Urinary bladder (tissue), 4 donors: ENCODE measurements around the gene PHF12. TPM values are rescaled to one million over a fixed set of nuclear protein-coding genes. Genes with fewer than 3 reads are reported as not detected.

Source experiments
- DNase-seq: peaks from one replicate; pipeline ENCODE4 v3.0.0-alpha.2; 2015; ENCODE audit errors: extremely low spot score
- H3K27ac ChIP-seq: one replicate; pipeline ENCODE4 v1.5.1; 2013; ENCODE audit warnings: low read depth, mild to moderate bottlenecking, moderate library complexity
- H3K36me3 ChIP-seq: one replicate; pipeline ENCODE4 v1.6.1; 2013; ENCODE audit warnings: mild to moderate bottlenecking, moderate library complexity; ENCODE audit not compliant: insufficient read depth
- H3K4me1 ChIP-seq: one replicate; pipeline ENCODE4 v1.6.1; 2013; ENCODE audit warnings: mild to moderate bottlenecking, moderate library complexity; ENCODE audit not compliant: insufficient read depth
- H3K4me3 ChIP-seq: one replicate; pipeline ENCODE4 v1.5.1; 2013; ENCODE audit warnings: low read depth, low read length
- WGBS: extraction: QIAGEN DNeasy Blood & Tissue Kit; methylation state at CpG from one replicate; pipeline ENCODE4 v1.1.7; 2013; 5-methylcytosine and 5-hydroxymethylcytosine counted together
- polyA plus RNA-seq: library from polyadenylated mRNA; stranded (reverse); fragments of 200-250 nt; gene quantifications from one replicate; pipeline ENCODE4 v1.2.3, GENCODE V29; 2013
- total RNA-seq: library from RNA; depleted of rRNA; stranded (reverse); fragments of >200 nt; gene quantifications from one replicate; pipeline ENCODE4 v1.2.3, GENCODE V29; 2014
- donor health status: healthy with polysubstance abuse.
- donor health status: healthy.

PHF12 gene
- total and polyA plus RNA-seq, 2 donors: 21.1 to 30.8 TPM

DNA sequence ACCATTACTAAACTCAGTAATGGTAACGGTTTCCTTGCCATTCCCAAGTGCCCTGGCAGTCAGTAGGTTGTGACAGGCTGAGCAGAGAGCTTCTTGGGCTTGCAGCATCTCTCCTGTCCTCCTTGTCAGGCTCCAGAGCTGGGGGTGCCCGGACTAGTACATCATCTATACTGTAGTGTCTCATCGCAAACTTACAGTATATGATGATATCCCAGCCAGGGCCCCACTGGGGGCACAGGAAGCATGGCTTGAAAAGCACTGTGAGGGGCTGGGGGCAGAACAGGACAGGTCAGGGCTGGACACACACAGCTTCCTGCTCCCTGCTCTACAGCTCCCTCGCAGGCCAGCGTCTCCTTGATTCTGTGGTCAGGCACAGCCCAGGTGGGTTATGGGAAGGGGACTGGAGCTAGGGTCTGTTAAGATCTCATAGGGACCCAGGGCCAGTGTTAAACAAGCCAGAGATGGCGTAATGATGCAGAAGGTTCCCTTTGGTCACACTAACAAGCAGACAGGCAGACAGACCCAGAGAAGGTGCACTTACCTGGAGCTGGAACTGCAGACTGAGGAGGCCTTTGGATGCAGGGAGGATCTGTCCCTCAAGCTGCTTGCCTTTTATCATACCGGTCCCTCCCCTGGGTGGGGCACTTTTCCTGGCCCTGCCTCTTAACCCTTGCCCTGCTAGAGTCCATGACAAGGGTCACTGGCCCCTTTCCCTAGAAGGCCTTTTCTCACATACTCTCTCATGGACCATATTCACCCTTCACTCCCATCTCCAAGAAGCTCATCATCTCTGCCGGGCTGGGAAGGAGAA, 89.7 kb downstream of the PHF12 start:
- DNase-seq: no peak
- H3K4me3 ChIP-seq: no peak overlapping the region
- no peak overlapping the region for H3K27ac ChIP-seq
- no peaks in the 10 kb centered on the region for H3K4me1 ChIP-seq
- peaks cover 4% of the 10 kb centered on the region for H3K36me3 ChIP-seq
- WGBS: 65% methylated on average over 8 of the region's 8 CpGs

DNA sequence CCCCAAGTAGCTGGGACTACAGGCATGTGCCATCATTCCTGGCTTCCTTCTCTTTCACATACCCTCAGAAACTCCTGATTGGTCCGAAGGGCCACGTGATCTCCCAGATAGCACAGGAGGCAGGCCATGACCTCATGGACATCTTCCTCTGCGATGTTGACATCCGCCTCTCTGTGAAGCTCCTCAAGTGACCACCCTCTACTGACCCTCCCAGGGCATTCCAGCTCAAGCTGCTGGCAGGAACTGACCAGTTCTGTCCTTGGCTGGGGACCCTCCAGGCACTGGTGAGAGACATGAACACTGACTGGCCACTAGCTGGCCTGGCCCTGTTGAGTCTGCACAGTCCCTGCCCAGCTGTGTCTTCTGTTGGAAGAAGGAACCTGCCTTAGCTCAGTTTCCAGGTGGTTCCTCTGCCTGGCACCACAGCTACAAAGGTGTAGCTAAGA, 90.9 kb downstream of the PHF12 start:
- DNase-seq: no peak
- H3K36me3 ChIP-seq: peaks cover 4% of the 10 kb centered on the region
- 92% methylated on average over 4 of the region's 4 CpGs for WGBS
- no peaks in the 10 kb centered on the region for H3K4me1 ChIP-seq
- no peak overlapping the region for H3K27ac ChIP-seq
- no peak overlapping the region for H3K4me3 ChIP-seq

DNA sequence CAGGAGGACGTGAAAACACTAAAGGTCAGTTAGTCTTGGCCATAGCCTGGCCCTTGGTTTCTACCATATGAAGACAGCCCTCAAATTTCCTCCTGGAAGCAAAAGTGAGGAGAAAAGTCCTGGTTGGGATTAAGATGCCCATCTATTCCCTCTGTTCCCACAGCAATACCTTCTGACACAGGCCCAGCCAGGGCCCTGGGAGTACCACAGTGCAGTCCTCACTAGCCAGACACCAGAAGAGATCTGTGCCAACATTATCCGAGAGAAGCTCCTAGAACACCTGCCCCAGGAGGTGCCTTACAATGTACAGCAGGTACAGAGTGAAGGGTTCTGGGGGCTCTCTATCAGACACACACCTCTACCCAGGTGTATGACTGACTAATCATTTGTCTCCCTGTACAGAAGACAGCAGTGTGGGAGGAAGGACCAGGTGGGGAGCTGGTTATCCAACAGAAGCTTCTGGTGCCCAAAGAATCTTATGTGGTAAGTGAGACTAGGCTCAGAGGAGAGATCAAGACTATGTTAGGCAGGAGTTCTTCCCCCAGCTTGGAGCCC, 92.4 kb downstream of the PHF12 start:
- 47% methylated on average over 2 of the region's 2 CpGs for WGBS
- Histone ChIP-seq H3K36me3 (peaks cover 4% of the 10 kb centered on the region), H3K4me1 (no peaks in the 10 kb centered on the region), H3K4me3 (no peak overlapping the region), H3K27ac (no peak overlapping the region)
- no peak for DNase-seq

- Histone ChIP-seq H3K4me1 (no peaks in the 10 kb centered on the region), H3K27ac (no peak overlapping the region), H3K36me3 (peaks cover 4% of the 10 kb centered on the region), H3K4me3 (no peak overlapping the region)
- no peak for DNase-seq
- 97% methylated on average over 3 of the region's 3 CpGs for WGBS
Observed at GRCh38 chr17:28857905-28858800, 93.2 kb downstream of the PHF12 start.

- peaks cover 2% of the 10 kb centered on the region for H3K36me3 ChIP-seq
- H3K4me1 ChIP-seq: no peaks in the 10 kb centered on the region
- DNase-seq: no peak
- WGBS: 93% methylated on average over 5 of the region's 5 CpGs
- H3K4me3 ChIP-seq: no peak overlapping the region
- no peak overlapping the region for H3K27ac ChIP-seq
Observed at GRCh38 chr17:28856028-28856574, 95.2 kb downstream of the PHF12 start.

DNA sequence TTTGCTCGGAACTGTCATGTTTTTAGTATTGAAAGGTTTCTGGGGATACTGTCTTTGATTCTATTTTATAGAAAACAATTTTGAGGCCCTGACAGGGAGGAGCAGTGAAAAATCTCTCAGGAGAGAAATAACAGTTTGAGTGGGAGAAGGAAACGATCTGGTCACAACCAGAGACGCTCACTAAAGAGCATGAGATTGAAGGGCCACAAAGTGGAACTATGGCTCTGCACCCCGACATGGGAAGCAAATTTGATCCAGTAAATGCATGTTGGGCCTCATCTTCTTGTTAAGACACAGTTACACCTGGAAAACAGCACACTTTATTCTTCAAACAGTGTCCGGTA, 96.0 kb downstream of the PHF12 start:
- 19% methylated on average over 5 of the region's 5 CpGs for WGBS
- Histone ChIP-seq H3K4me1 (no peaks in the 10 kb centered on the region), H3K27ac (no peak overlapping the region)

More for the DNA sequence above, 96.0 kb downstream of the PHF12 start:
- no peak for DNase-seq
- Histone ChIP-seq H3K36me3 (no peaks in the 10 kb centered on the region), H3K4me3 (peak overlapping the region; percentile 61)

Other genes with a start within 250 kb of the PHF12 start
- 1.7 TPM for gene PROCA1, start 239.6 kb downstream of the PHF12 start, total RNA-seq
- gene PROCA1, start 239.6 kb downstream of the PHF12 start, polyA plus RNA-seq: 1.8 TPM
- gene RAB34, start 233.7 kb downstream of the PHF12 start, total RNA-seq: 63.7 TPM
- gene RAB34, start 233.7 kb downstream of the PHF12 start, polyA plus RNA-seq: 170 TPM
- 428 TPM for gene RPL23A, start 231.5 kb downstream of the PHF12 start, total RNA-seq
- 1,648 TPM for gene RPL23A, start 231.5 kb downstream of the PHF12 start, polyA plus RNA-seq
- 1.7 TPM for gene TLCD1, start 225.3 kb downstream of the PHF12 start, total RNA-seq
- gene TLCD1, start 225.3 kb downstream of the PHF12 start, polyA plus RNA-seq: 5.1 TPM
- 3.2 TPM for gene NEK8, start 222.7 kb downstream of the PHF12 start, total RNA-seq
- 2.1 TPM for gene NEK8, start 222.7 kb downstream of the PHF12 start, polyA plus RNA-seq
- gene TRAF4, start 207.5 kb downstream of the PHF12 start, total RNA-seq: 14.7 TPM
- 22.8 TPM for gene TRAF4, start 207.5 kb downstream of the PHF12 start, polyA plus RNA-seq
- gene FAM222B, start 108.7 kb downstream of the PHF12 start, total RNA-seq: 6.8 TPM
- gene FAM222B, start 108.7 kb downstream of the PHF12 start, polyA plus RNA-seq: 15.0 TPM
- gene ERAL1, start 96.5 kb downstream of the PHF12 start, total RNA-seq: 16.0 TPM
- gene ERAL1, start 96.5 kb downstream of the PHF12 start, polyA plus RNA-seq: 35.8 TPM
- 25.1 TPM for gene FLOT2, start 53.8 kb downstream of the PHF12 start, total RNA-seq
- 120 TPM for gene FLOT2, start 53.8 kb downstream of the PHF12 start, polyA plus RNA-seq
- gene DHRS13, start 48.4 kb downstream of the PHF12 start, total RNA-seq: 8.5 TPM
- 8.8 TPM for gene DHRS13, start 48.4 kb downstream of the PHF12 start, polyA plus RNA-seq
- gene SEZ6, start 54.5 kb upstream of the PHF12 start, total RNA-seq: 0.16 TPM
- gene SEZ6, start 54.5 kb upstream of the PHF12 start, polyA plus RNA-seq: 0.04 TPM
- 4.0 TPM for gene PIPOX, start 91.6 kb upstream of the PHF12 start, total RNA-seq
- 4.6 TPM for gene PIPOX, start 91.6 kb upstream of the PHF12 start, polyA plus RNA-seq
- 33.8 TPM for gene MYO18A, start 228.9 kb upstream of the PHF12 start, total RNA-seq
- gene MYO18A, start 228.9 kb upstream of the PHF12 start, polyA plus RNA-seq: 30.6 TPM